Neural cell (in vitro differentiated cells): Measurements from ENCODE around the gene ERCC5.

Experiments
- CTCF ChIP-seq: fragments of 450-650 bp; IDR thresholded peaks from 2 replicates; pipeline ENCODE4 v1.5.1; 2014; ENCODE audit warnings: antibody characterized with exemption, mild to moderate bottlenecking, moderate library complexity; ENCODE audit not compliant: poor library complexity, severe bottlenecking
- EP300 ChIP-seq: fragments of 450-650 bp; conservative IDR thresholded peaks from 2 replicates; pipeline ENCODE4 v1.6.1; 2014; ENCODE audit warnings: antibody characterized with exemption, mild to moderate bottlenecking, moderate library complexity; ENCODE audit not compliant: poor library complexity, severe bottlenecking
- EZH2 ChIP-seq: fragments of 200-600, 300-800 bp; shearing (Covaris generic), sonication (generic); IDR thresholded peaks from 2 replicates; pipeline ENCODE4 v1.6.1; 2014; ENCODE audit warnings: antibody characterized with exemption, low read length, borderline replicate concordance, mild to moderate bottlenecking; ENCODE audit not compliant: insufficient read depth, poor library complexity, severe bottlenecking
- POLR2AphosphoS5 ChIP-seq: IDR thresholded peaks from 2 replicates; pipeline ENCODE4 v1.6.1; 2012
- RAD21 ChIP-seq: fragments of 450-650 bp; conservative IDR thresholded peaks from 2 replicates; pipeline ENCODE4 v1.6.1; 2014; ENCODE audit warnings: antibody characterized with exemption, mild to moderate bottlenecking, moderate library complexity
- REST ChIP-seq: IDR thresholded peaks from 2 replicates; pipeline ENCODE4 v1.6.1; 2012; ENCODE audit warnings: borderline replicate concordance
- SMC3 ChIP-seq: fragments of 450-650 bp; conservative IDR thresholded peaks from 2 replicates; pipeline ENCODE4 v1.6.1; 2014; ENCODE audit warnings: antibody characterized with exemption, mild to moderate bottlenecking, moderate library complexity; ENCODE audit not compliant: poor library complexity
- TAF1 ChIP-seq: IDR thresholded peaks from 2 replicates; pipeline ENCODE4 v1.6.1; 2012; ENCODE audit warnings: low read depth

- TF ChIP-seq REST, result no peak
- no peak for TF ChIP-seq CTCF
- no peak for TF ChIP-seq EP300
- TF ChIP-seq EZH2, result no peak
- TF ChIP-seq POLR2AphosphoS5, result no peak
- TF ChIP-seq TAF1, result no peak
- no peak for TF ChIP-seq SMC3
- TF ChIP-seq RAD21, result no peak
These were observed 60.3 kb downstream of the ERCC5 start for GRCh38 chr13:102905905-102906771.
